GM19452 (cell line): ENCODE results near the gene MEGF6.
"Not testable (repeated sequence)": the region's sequence is repeated elsewhere in the genome, so short reads cannot be mapped to it uniquely, and the experiment has no call there.

ENCODE experiments used
- ATAC-seq: cut with Tn5 transposase; IDR thresholded peaks from one replicate; pipeline ENCODE4 v1.9.1; 2021; ENCODE audit not compliant: unreplicated experiment

The MEGF6 gene

GRCh38 chr1:3594706-3595377 lies 16.5 kb downstream of the MEGF6 start:
- ATAC-seq: no peak

DNA sequence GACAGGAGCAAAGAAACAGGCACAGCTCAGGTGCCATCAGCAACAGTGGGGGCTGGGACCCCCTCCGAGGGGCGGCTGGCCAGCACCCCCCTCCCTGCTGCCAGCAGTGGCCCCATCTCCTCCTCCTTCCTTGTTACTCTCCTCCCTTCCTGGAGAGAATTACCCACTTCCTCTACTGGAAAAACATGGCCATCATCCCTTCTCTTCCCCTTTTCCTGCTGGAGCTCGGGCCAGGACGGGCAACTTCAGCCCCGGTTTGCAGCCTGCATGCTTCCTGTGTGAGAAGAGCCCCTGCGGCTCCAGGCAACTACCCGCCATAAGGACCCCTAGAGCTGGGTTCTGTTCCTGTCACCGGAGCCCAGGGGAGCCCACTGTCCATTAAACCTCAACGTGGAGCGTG lies 17.6 kb downstream of the MEGF6 start:
- ATAC-seq: no peak

DNA sequence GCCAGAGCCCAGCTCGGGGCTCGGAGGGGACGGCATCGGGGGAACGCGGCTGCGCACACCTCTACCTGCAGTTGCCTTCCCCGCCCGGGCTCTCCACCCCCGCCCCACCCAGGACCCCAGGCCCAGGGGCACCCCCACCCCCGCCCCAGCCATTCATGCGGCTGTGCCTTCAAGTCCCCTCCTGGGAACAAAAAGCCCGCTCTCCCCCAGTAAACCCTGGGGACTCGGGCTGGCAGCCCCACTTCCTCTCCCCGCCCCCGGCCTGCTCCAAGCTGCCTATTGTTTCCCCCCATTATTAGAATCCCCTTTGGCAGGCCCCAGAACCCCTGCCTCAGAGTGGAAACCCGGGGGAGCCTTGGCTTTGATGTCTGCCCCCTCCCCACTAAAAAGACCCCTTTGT lies 18.0 kb downstream of the MEGF6 start:
- ATAC-seq: no peak

- ATAC-seq: no peak
Measured at GRCh38 chr1:3590951-3591865, 20.1 kb downstream of the MEGF6 start.

- ATAC-seq: no peak
Measured at GRCh38 chr1:3590139-3590763, 21.1 kb downstream of the MEGF6 start.

GRCh38 chr1:3588395-3588794 lies 22.9 kb downstream of the MEGF6 start:
- no peak for ATAC-seq

- ATAC-seq: no peak
Measured at GRCh38 chr1:3586986-3587759, 24.1 kb downstream of the MEGF6 start.

GRCh38 chr1:3585940-3586568 lies 25.3 kb downstream of the MEGF6 start:
- ATAC-seq: no peak

GRCh38 chr1:3585353-3585868 lies 25.9 kb downstream of the MEGF6 start:
- ATAC-seq: not testable (repeated sequence)

GRCh38 chr1:3584915-3585314 lies 26.4 kb downstream of the MEGF6 start:
- ATAC-seq: no peak

DNA sequence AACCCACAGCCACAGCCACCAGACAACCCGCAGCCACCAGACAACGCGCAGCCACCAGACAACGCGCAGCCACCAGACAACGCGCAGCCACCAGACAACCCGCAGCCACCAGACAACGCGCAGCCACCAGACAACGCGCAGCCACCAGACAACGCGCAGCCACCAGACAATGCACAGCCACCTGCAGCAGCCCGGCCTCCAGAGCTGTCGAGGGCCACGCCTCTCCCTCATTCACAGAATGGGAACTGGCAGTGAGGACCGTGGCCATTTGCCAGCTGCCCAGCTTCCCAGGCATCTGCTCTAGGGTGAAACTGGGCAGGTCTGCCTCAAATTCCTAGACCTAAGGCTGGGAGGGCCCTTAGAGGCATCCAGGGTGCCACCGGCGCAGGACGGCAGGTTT lies 27.6 kb downstream of the MEGF6 start:
- not testable (repeated sequence) for ATAC-seq

- no peak for ATAC-seq
Measured at GRCh38 chr1:3581296-3582036, 29.8 kb downstream of the MEGF6 start.

GRCh38 chr1:3580231-3580630 lies 31.1 kb downstream of the MEGF6 start:
- no peak for ATAC-seq

- ATAC-seq: no peak
Measured at GRCh38 chr1:3579626-3580025, 31.7 kb downstream of the MEGF6 start.

GRCh38 chr1:3578906-3579305 lies 32.4 kb downstream of the MEGF6 start:
- no peak for ATAC-seq

- ATAC-seq: no peak
Measured at GRCh38 chr1:3578433-3578805, 32.9 kb downstream of the MEGF6 start.

DNA sequence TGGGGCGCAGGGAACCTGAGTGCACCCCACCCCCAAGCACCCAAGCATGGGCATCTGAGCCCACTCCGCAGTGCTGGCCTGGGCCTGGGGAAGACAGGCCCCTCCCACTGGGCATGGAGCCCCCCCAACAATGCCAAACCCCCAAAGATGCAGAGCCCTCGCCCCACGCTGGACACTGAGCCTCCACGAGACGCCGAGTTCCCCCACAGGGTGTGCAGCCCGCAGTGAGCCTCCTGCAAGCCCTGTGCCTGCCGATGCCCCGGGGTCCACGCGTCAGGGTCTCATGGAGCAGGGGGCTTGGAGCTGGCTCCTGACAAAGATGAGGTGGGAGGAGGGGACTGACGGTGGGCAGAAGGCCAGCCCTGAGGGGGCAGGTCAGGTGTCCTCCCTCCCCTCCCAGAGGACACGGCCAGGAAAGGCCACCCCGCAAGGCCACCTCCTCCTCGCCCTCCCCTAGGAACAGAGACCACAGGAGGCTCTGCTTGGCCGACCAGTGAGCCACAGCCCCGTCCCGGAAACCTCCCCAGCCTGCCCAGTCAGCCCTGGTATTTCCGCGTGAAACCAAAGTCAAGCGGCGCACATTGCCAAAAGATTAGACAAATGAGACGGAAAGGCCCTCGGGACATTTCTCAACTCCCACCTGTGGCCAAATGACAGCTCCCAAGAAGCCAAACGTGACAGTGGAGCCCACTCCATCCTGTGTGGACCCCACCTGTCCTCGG lies 33.4 kb downstream of the MEGF6 start:
- ATAC-seq: no peak

GRCh38 chr1:3577300-3577699 lies 34.0 kb downstream of the MEGF6 start:
- ATAC-seq: no peak

- no peak for ATAC-seq
Measured at GRCh38 chr1:3575993-3576392, 35.3 kb downstream of the MEGF6 start.
